Right atrium auricular region (tissue), 2 donors: ENCODE measurements around the gene LYRM1. TPM values are rescaled to one million over a fixed set of nuclear protein-coding genes. Genes with fewer than 3 reads are reported as not detected.

Experiments used
- DNase-seq: peaks from one replicate; pipeline ENCODE4 v3.0.0-alpha.2; 2019; ENCODE audit warnings: low spot score
- H3K27ac ChIP-seq, 2 donors: fragments of 200-600 bp; sonication (generic); 1 replicate in 1 of 2; 2 replicates in 1 of 2; pipeline ENCODE4 v1.5.1; 2016 to 2019
- H3K27me3 ChIP-seq, 2 donors: fragments of 200-600 bp; sonication (generic); one replicate each; pipeline versions ENCODE4 v1.5.1 to v1.6.0; 2017 to 2019
- H3K36me3 ChIP-seq: fragments of 200-600 bp; sonication (generic); one replicate; pipeline ENCODE4 v1.5.1; 2016
- H3K4me1 ChIP-seq, 2 donors: fragments of 200-600 bp; sonication (generic); one replicate each; pipeline versions ENCODE4 v1.5.1 to v1.6.0; 2017 to 2019
- H3K4me3 ChIP-seq, 2 donors: fragments of 200-600 bp; sonication (generic); 1 replicate in 1 of 2; 2 replicates in 1 of 2; pipeline ENCODE4 v1.5.1; 2017 to 2019; ENCODE audit warnings: mild to moderate bottlenecking in 1 of 2, moderate library complexity in 1 of 2
- H3K9me3 ChIP-seq, 2 donors: fragments of 200-600 bp; sonication (generic); one replicate each; pipeline ENCODE4 v1.5.1; 2019
- total RNA-seq, 2 donors: library from RNA; depleted of rRNA; stranded (reverse); fragments of >200 nt; gene quantifications; one replicate each; pipeline ENCODE4 v1.1.0, GENCODE V29; 2016
- TF ChIP-seq, protein P1 (sequence below), 2 donors: fragments of 200-600 bp; sonication (generic); IDR thresholded peaks; one replicate each; pipeline ENCODE4 v1.5.1; 2019; ENCODE audit warnings: antibody characterized with exemption in 2 of 2

LYRM1 gene
- total RNA-seq, 2 donors from 2014 or later = 54.2 to 58.7 TPM

DNA sequence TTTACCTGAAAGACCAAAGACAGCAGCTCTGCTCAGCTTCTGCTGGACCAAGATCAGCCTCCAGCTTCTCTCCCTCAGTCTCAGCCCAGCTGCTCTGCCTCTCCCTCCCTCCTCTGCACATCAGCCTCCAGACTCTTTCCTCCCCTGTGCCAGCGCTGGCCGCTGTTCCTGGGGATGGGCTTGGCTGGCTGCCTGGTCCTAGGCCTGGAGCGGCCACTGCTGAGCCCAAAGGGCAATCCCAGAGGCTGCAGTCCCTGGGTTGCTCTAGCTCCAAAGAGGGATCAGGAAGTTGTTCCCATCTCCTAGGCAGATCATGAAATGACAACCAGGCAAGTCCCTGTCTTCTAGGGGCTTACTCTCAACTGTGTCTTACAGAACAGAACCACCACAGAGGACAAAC is 31.7 kb upstream of the LYRM1 start:
- Histone ChIP-seq H3K9me3 (no peaks in the 10 kb centered on the region), H3K4me3 (no peak overlapping the region), H3K27ac (peak overlapping the region; percentile 44 to 60), H3K4me1 (peaks cover 0 to 73% of the 10 kb centered on the region in 2 donors), H3K27me3 (no peaks in the 10 kb centered on the region), H3K36me3 (no peaks in the 10 kb centered on the region)
- TF ChIP-seq, protein P1, sequence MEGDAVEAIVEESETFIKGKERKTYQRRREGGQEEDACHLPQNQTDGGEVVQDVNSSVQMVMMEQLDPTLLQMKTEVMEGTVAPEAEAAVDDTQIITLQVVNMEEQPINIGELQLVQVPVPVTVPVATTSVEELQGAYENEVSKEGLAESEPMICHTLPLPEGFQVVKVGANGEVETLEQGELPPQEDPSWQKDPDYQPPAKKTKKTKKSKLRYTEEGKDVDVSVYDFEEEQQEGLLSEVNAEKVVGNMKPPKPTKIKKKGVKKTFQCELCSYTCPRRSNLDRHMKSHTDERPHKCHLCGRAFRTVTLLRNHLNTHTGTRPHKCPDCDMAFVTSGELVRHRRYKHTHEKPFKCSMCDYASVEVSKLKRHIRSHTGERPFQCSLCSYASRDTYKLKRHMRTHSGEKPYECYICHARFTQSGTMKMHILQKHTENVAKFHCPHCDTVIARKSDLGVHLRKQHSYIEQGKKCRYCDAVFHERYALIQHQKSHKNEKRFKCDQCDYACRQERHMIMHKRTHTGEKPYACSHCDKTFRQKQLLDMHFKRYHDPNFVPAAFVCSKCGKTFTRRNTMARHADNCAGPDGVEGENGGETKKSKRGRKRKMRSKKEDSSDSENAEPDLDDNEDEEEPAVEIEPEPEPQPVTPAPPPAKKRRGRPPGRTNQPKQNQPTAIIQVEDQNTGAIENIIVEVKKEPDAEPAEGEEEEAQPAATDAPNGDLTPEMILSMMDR (IDR thresholded peaks at IDR 0.05) = no peak
- peak; percentile 86 for DNase-seq

DNA sequence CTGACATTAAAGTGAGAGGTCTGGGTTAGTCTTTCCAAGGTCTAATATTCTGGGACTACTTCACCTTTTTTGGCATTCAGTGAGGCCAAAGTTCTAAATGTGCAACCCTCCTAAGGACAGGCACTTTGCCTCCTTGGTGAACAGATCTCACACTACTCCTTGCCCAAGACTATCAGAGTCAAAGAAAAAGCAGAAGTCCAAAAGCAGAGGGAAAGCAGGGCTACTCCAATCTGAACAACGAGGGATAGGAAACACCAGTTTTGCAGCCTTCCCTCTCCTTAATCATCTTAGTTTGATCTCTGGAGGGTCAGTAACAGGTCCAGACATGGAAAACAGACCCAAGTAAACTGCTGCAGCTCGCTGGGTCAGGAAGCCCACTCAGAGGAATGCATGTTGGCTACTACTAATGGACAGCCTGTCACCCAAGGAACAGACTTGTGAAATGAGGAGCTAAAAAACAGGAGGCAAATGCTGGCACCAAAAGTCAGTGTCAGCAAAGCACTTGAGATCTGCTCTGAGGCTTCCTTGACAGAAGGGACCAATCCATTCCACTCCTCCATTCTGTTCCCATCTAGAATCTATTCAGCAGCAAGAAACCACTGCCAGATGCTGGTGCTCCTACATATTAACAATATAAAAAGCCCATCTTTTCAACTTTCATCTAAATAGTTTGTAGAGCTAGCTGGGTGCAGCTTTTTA is 30.3 kb upstream of the LYRM1 start:
- Histone ChIP-seq H3K27ac (peak overlapping the region; percentile 10 to 60), H3K4me1 (peaks cover 0 to 78% of the 10 kb centered on the region in 2 donors)
- no peak for DNase-seq

DNA sequence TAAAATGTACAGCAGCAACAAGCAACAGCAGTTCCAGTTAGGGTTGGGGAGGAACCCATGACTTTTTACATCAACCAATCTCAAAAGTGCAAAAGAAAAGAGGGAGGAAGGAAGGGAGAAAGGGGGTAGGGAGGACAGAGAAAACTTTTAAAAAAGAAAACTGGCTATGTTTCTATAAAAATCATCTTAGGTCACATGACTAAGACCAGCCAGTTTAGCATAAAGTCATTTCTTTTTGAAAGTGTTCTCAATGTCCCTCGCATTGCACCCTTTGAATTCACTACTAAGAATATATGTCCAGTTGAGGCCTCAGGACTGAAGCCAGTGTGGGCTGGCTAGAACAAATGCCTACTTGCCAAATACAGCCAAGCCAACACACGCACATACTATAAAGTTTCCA is 29.3 kb upstream of the LYRM1 start:
- Histone ChIP-seq H3K9me3 (no peaks in the 10 kb centered on the region), H3K27me3 (no peaks in the 10 kb centered on the region), H3K36me3 (no peaks in the 10 kb centered on the region), H3K4me3 (no peak overlapping the region), H3K4me1 (peaks cover 0 to 68% of the 10 kb centered on the region in 2 donors), H3K27ac (peak overlapping the region; percentile 4 to 13)
- DNase-seq = no peak
- TF ChIP-seq, protein P1 (IDR thresholded peaks at IDR 0.05) = no peak

More for the DNA sequence above, 30.3 kb upstream of the LYRM1 start:
- TF ChIP-seq, protein P1 (IDR thresholded peaks at IDR 0.05) = no peak
- H3K9me3 ChIP-seq = no peaks in the 10 kb centered on the region
- H3K4me3 ChIP-seq = no peak overlapping the region
- H3K27me3 ChIP-seq = no peaks in the 10 kb centered on the region
- no peaks in the 10 kb centered on the region for H3K36me3 ChIP-seq

DNA sequence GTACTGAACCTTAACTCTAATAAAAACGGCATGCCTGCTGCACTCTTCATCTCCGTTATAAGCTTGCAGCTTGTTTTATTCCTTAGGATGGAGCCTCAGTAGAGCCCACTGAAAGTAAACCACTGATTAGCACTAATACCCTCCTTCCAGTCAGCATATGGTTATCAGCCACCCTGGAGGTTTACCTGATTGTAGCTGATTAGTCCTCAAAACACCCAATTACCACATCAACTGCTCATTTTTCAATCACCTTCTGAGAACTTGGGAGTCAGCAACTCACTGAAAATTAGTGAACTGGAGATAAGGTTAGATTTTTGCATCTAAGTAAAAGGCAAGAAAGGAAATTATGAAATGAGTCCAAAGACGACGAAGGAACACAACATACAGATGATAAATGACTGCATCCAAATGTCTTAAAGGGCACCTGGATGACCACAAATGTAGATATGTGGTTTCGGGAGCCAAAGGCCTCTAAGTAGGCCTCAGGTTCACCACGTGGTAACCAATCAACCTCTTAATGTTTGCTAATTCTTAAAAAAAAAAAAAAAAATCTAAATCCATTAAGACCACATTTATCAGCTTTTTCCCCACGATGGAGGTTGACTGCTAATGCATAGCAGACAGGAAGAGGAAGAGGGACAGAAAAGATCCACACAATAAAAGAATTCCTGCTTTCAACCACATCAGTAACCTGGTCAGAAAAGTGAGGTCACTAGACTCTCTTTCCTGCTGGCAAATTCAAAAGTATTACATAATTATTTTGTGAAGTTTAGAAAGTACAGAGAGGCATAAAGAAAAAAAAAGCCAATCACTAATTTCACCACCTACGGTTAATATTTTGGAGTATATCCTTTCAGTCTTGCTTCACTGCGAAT is 28.4 kb upstream of the LYRM1 start:
- Histone ChIP-seq H3K27me3 (no peaks in the 10 kb centered on the region), H3K27ac (peak overlapping the region; percentile 4 to 13)
- TF ChIP-seq, protein P1 (IDR thresholded peaks at IDR 0.05) = no peak

DNA sequence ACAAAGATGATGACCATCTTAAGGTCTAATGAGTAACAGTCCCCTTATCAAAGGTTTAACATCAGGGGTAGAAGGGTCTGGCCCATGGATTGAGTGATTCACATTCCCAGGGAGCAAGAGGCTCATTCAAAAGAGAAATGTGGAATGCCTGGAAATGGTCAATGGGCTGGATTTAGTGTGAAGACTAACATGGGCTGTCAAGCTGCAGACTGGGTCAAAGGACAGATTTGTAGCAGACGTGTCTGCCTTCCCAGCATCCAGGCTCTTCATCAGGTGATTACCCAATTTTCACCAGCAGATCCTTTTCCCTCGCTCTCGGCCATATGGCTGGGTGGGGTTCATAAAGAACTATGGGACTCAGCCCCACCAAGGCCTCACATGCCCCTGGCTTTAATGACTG is 27.2 kb upstream of the LYRM1 start:
- no peak overlapping the region for H3K27ac ChIP-seq
- no peak for DNase-seq
- H3K9me3 ChIP-seq = no peaks in the 10 kb centered on the region
- peaks cover 0 to 50% of the 10 kb centered on the region in 2 donors for H3K4me1 ChIP-seq
- H3K4me3 ChIP-seq = no peak overlapping the region
- no peaks in the 10 kb centered on the region for H3K27me3 ChIP-seq
- H3K36me3 ChIP-seq = no peaks in the 10 kb centered on the region
- TF ChIP-seq, protein P1 (IDR thresholded peaks at IDR 0.05) = no peak

More for the DNA sequence above, 28.4 kb upstream of the LYRM1 start:
- no peaks in the 10 kb centered on the region for H3K9me3 ChIP-seq
- H3K4me1 ChIP-seq = peaks cover 0 to 59% of the 10 kb centered on the region in 2 donors
- no peak overlapping the region for H3K4me3 ChIP-seq
- DNase-seq = no peak
- no peaks in the 10 kb centered on the region for H3K36me3 ChIP-seq
